Measurements from ENCODE around the gene FFAR4. TPM values are rescaled to one million over a fixed set of nuclear protein-coding genes. Genes with fewer than 3 reads are reported as not detected.

The FFAR4 gene
- total RNA-seq, 1 donor from 2014 or later: not detected

Other genes starting within 250 kb of the FFAR4 start
- gene MYOF, start 84.3 kb upstream of the FFAR4 start, total RNA-seq: 119 and 180 TPM in 2 replicates
- gene CEP55, start 70.1 kb upstream of the FFAR4 start, total RNA-seq: 11.6 and 37.1 TPM in 2 replicates
- gene RBP4, start 34.6 kb downstream of the FFAR4 start, total RNA-seq: not detected in 2 replicates
- gene PDE6C, start 45.9 kb downstream of the FFAR4 start, total RNA-seq: not detected in 2 replicates
- gene FRA10AC1, start 135.9 kb downstream of the FFAR4 start, total RNA-seq: 2.4 and 3.7 TPM in 2 replicates
- not detected in 2 replicates for gene LGI1, start 191.3 kb downstream of the FFAR4 start, total RNA-seq

Data from dermis microvascular lymphatic vessel endothelial cell (primary cell).